PC-3 (cell line): ENCODE measurements around the gene FBXO5. TPM values are rescaled to one million over a fixed set of nuclear protein-coding genes. Genes with fewer than 3 reads are reported as not detected.

ENCODE experiments used
- ATAC-seq: fragments of 200-7000 bp; cut with Tn5 transposase; 2 replicates; pipeline ENCODE4 v1.9.1; 2020; ENCODE audit warnings: mild to moderate bottlenecking, moderate library complexity
- BruUV-seq: library from RNA; stranded (reverse); fragments of 400-500 nt; replicated peaks from 2 replicates; lab custom pipeline; 2021; lab: Mats Ljungman, UMichigan
- CTCF ChIA-PET: fragments of 300-600 bp; sonication (Branson Sonifier 250); formaldehyde crosslinking; loops from one replicate; lab custom pipeline; 2022; ENCODE audit warnings: antibody characterized with exemption; lab: Charles Lee
- POLR2A ChIA-PET: fragments of 300-600 bp; sonication (Branson Sonifier 250); formaldehyde crosslinking; loops from one replicate; lab custom pipeline; 2022; ENCODE audit warnings: antibody characterized with exemption; ENCODE audit not compliant: unreplicated experiment; lab: Charles Lee
- DNase-seq: peaks from one replicate; pipeline ENCODE4 v3.0.0-alpha.2; 2015
- H2AFZ ChIP-seq: fragments of 300-600 bp; sonication (generic); 2 replicates; pipeline ENCODE4 v1.6.0; 2016; ENCODE audit warnings: antibody characterized with exemption, low read length
- H3F3A ChIP-seq: fragments of 300-600 bp; sonication (generic); one replicate; pipeline ENCODE4 v1.6.0; 2017; ENCODE audit warnings: antibody characterized with exemption, low read length, control low read depth, mild to moderate bottlenecking; ENCODE audit not compliant: unreplicated experiment
- H3K27ac ChIP-seq: fragments of 300-600 bp; sonication (generic); 2 replicates; pipeline ENCODE4 v1.5.1; 2016; ENCODE audit warnings: mild to moderate bottlenecking, low read length
- H3K27me3 ChIP-seq: fragments of 300-600 bp; sonication (generic); 2 replicates; pipeline ENCODE4 v1.6.1; 2016; ENCODE audit warnings: low read length, mixed read lengths
- H3K36me3 ChIP-seq: fragments of 300-600 bp; sonication (generic); 2 replicates; pipeline ENCODE4 v1.6.1; 2016; ENCODE audit warnings: low read depth, mixed run types, low read length, mixed read lengths
- H3K4me1 ChIP-seq: fragments of 300-600 bp; sonication (generic); 2 replicates; pipeline ENCODE4 v1.5.1; 2016; ENCODE audit warnings: low read length; ENCODE audit not compliant: insufficient read depth
- H3K4me2 ChIP-seq: fragments of 300-600 bp; sonication (generic); 2 replicates; pipeline ENCODE4 v1.6.0; 2016; ENCODE audit warnings: low read length
- H3K4me3 ChIP-seq: fragments of 300-600 bp; sonication (generic); 2 replicates; pipeline ENCODE4 v1.5.1; 2016; ENCODE audit warnings: mild to moderate bottlenecking, low read length, mixed read lengths
- H3K79me2 ChIP-seq: fragments of 300-600 bp; sonication (generic); 2 replicates; pipeline ENCODE4 v1.6.1; 2017; ENCODE audit warnings: low read length, mixed read lengths
- H3K9ac ChIP-seq: fragments of 300-600 bp; sonication (generic); 2 replicates; pipeline ENCODE4 v1.6.0; 2016; ENCODE audit warnings: mild to moderate bottlenecking, low read length
- H3K9me2 ChIP-seq: fragments of 300-600 bp; sonication (generic); replicated peaks from 2 replicates; pipeline ENCODE4 v1.6.1; 2016; ENCODE audit warnings: mixed run types, low read length, mixed read lengths
- H3K9me3 ChIP-seq: fragments of 300-600 bp; sonication (generic); 2 replicates; pipeline ENCODE4 v1.6.1; 2016; ENCODE audit warnings: low read length, mixed read lengths
- H4K20me1 ChIP-seq: fragments of 300-600 bp; sonication (generic); 2 replicates; pipeline ENCODE4 v1.6.1; 2016; ENCODE audit warnings: low read length, mixed read lengths
- EZH2 ChIP-seq: fragments of 300-600 bp; sonication (generic); IDR thresholded peaks from one replicate; pipeline ENCODE4 v1.6.1; 2017; ENCODE audit warnings: antibody characterized with exemption, mild to moderate bottlenecking, low read length; ENCODE audit not compliant: unreplicated experiment
- EZH2phosphoT487 ChIP-seq: fragments of 300-600 bp; sonication (generic); IDR thresholded peaks from 2 replicates; pipeline ENCODE4 v1.6.1; 2018; ENCODE audit warnings: mild to moderate bottlenecking, antibody characterized with exemption, low read length, borderline replicate concordance
- intact Hi-C: fragments of 100-400 bp; cut with micrococcal nuclease; formaldehyde crosslinking; loops from 2 replicates; pipeline ENCODE4 v1.9.0; 2023
- total RNA-seq: library from RNA; depleted of rRNA; stranded (reverse); fragments of >200 nt; gene quantifications from 2 replicates; pipeline ENCODE4 v1.2.3, GENCODE V29; 2014
- TF ChIP-seq, protein P1 (sequence below): fragments of 300-600 bp; sonication (generic); conservative IDR thresholded peaks from 2 replicates; pipeline ENCODE4 v1.5.1; 2017; ENCODE audit warnings: antibody characterized with exemption, low read depth, mild to moderate bottlenecking, low read length

FBXO5 gene
- total RNA-seq, 1 experiment from 2014 or later = 16.8 TPM

DNA sequence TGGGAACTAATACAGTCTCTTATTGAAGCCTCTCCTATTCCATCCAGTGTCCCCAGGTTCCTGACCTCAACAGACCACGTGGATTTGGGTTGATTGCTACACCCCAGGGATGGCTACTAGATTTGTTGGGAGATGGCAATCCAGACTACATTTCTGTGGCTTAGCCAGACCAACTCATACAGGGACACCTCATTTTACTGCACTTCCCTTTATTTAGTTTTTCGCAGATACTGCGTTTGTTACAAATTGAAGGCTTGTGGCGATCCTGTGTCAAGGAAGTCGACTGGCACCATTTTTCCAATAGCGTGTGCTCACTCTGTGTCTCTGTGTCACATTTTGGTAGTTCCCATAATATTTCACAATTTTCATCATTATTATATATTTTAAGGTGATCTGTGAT, 30.0 kb upstream of the FBXO5 start:
- no peaks in the 10 kb centered on the region for H3F3A ChIP-seq
- CTCF ChIA-PET = no interaction called here
- no peaks in the 10 kb centered on the region for H3K9me2 ChIP-seq

DNA sequence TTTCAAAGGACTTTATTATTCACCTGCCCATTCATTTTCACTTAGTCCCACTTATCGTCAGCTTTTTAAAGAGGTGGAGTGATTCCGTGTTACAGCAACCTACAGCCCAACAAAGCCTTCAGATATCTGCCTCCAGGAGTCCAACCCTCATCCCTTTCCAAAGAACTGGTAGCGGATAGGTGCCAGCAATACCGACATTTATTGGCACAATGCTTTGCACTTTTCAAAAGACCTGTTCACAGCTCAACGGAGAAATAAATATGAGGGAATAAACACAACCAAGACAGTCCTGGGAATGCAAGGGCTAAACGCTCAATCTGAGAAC, 20.5 kb upstream of the FBXO5 start:
- CTCF ChIA-PET = no interaction called here
- peaks cover 52% of the 10 kb centered on the region for H3K79me2 ChIP-seq
- no TSS peak for BruUV-seq

More for the DNA sequence above, 30.0 kb upstream of the FBXO5 start:
- no peak overlapping the region for H3K4me2 ChIP-seq
- DNase-seq = no peak
- no TSS peak for BruUV-seq
- intact Hi-C loops = no loop called here
- H3K27me3 ChIP-seq = no peaks in the 10 kb centered on the region
- no peak overlapping the region for H3K27ac ChIP-seq
- H3K4me1 ChIP-seq = no peaks in the 10 kb centered on the region
- H3K4me3 ChIP-seq = no peak overlapping the region
- no peaks in the 10 kb centered on the region for H3K36me3 ChIP-seq
- no peak overlapping the region for H2AFZ ChIP-seq
- POLR2A ChIA-PET = no interaction called here
- no peaks in the 10 kb centered on the region for H3K79me2 ChIP-seq
- no peak for ATAC-seq
- H4K20me1 ChIP-seq = no peaks in the 10 kb centered on the region
- no peak for TF ChIP-seq EZH2
- TF ChIP-seq EZH2phosphoT487 = no peak
- TF ChIP-seq, protein P1, sequence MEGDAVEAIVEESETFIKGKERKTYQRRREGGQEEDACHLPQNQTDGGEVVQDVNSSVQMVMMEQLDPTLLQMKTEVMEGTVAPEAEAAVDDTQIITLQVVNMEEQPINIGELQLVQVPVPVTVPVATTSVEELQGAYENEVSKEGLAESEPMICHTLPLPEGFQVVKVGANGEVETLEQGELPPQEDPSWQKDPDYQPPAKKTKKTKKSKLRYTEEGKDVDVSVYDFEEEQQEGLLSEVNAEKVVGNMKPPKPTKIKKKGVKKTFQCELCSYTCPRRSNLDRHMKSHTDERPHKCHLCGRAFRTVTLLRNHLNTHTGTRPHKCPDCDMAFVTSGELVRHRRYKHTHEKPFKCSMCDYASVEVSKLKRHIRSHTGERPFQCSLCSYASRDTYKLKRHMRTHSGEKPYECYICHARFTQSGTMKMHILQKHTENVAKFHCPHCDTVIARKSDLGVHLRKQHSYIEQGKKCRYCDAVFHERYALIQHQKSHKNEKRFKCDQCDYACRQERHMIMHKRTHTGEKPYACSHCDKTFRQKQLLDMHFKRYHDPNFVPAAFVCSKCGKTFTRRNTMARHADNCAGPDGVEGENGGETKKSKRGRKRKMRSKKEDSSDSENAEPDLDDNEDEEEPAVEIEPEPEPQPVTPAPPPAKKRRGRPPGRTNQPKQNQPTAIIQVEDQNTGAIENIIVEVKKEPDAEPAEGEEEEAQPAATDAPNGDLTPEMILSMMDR = no peak
- H3K9ac ChIP-seq = no peak overlapping the region
- H3K9me3 ChIP-seq = no peaks in the 10 kb centered on the region

More for the DNA sequence above, 20.5 kb upstream of the FBXO5 start:
- intact Hi-C loops = loop anchor here (1.0 to 2.0 kb wide), 3 partner anchors 21 to 27 kb away; partner anchors contain the start of gene FBXO5
- Histone ChIP-seq H3K27ac (peak overlapping the region; percentile 81), H2AFZ (peak overlapping the region; percentile 93), H3K9me3 (no peaks in the 10 kb centered on the region), H3K4me1 (peaks cover 17% of the 10 kb centered on the region), H4K20me1 (0 out of 2 replicates have a peak, but pooled peaks cover 7% of the 10 kb centered on the region), H3K9ac (peak overlapping the region; percentile 89), H3K9me2 (no peaks in the 10 kb centered on the region), H3K27me3 (no peaks in the 10 kb centered on the region), H3K4me2 (peak overlapping the region; percentile 95), H3K4me3 (peak overlapping the region; percentile 100), H3F3A (no peaks in the 10 kb centered on the region), H3K36me3 (peaks cover 7% of the 10 kb centered on the region)
- DNase-seq (peak; percentile 18), ATAC-seq (peak; percentile 25)
- TF ChIP-seq EZH2 (no peak), EZH2phosphoT487 (no peak)
- TF ChIP-seq, protein P1 = no peak
- POLR2A ChIA-PET = interaction anchor here (0.5 kb wide), 1 partner anchor 743 kb away, joined by 5 read pairs; no protein-coding TSS in a partner anchor
